ENCODE data around the gene CYP3A5.
A peak's percentile ranks its signal among the peaks of the same experiment; 100 is the strongest.

Gene CYP3A5

DNA sequence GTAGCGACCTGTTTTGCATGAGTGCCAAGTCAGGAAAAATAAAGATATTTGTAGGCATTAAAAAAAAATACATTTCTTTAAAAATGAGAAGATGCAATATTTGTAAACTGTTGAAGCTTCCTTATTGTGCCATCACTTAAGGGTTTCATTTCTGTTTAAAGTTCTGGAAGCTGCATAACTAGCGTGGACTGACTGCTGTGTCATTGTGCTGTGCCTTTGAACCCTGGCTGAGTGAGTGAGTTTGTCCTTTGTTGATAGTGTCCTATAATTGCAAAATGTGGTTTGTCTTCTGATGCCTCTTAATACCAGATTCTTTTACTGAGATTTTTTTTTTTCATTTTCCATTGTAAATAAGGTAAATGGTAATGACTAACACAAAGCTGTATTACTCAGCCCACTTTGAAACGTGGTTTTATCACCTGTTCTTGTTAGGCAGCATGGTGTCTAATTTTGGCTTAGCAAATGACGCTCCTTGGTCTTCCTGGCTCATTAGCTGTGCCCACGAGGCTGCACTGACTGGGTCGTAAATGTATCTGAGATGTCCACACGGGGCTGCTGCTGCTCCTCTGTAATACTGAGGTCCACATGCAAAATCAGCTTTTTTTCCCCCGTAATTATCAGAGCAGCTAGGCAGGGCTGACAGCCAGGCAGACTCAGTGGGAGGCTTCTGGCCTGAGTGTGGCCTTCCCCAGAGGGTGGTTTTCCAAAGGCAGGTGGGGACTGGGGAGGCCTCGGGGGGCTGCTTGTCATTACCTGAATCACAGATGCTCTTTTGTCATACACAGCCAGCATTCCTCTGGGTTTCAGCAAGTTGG, 48.3 kb downstream of the CYP3A5 start (continued):
- no peak for TF ChIP-seq ZNF341 (tag by site-specific recombination; IDR thresholded peaks at IDR 0.05; ENCODE audit: low read depth)
- peak; percentile 45; the same call in 1 of the 2 replicates for TF ChIP-seq ZNF660 (tag by site-specific recombination; IDR thresholded peaks at IDR 0.05)
- TF ChIP-seq, protein P1, sequence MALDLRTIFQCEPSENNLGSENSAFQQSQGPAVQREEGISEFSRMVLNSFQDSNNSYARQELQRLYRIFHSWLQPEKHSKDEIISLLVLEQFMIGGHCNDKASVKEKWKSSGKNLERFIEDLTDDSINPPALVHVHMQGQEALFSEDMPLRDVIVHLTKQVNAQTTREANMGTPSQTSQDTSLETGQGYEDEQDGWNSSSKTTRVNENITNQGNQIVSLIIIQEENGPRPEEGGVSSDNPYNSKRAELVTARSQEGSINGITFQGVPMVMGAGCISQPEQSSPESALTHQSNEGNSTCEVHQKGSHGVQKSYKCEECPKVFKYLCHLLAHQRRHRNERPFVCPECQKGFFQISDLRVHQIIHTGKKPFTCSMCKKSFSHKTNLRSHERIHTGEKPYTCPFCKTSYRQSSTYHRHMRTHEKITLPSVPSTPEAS (tag by site-specific recombination; IDR thresholded peaks at IDR 0.05) = no peak
- no peak for TF ChIP-seq ZNF146 (tag by site-specific recombination; IDR thresholded peaks at IDR 0.05)
- TF ChIP-seq ZNF549 (tag by site-specific recombination; IDR thresholded peaks at IDR 0.05) = no peak
- no peak for TF ChIP-seq ZBTB20 (tag by site-specific recombination; IDR thresholded peaks at IDR 0.05)
- TF ChIP-seq REPIN1 (tag by site-specific recombination; IDR thresholded peaks at IDR 0.05; ENCODE audit: low read depth) = no peak
- no peak for TF ChIP-seq ZNF558 (tag by site-specific recombination; IDR thresholded peaks at IDR 0.05)
- TF ChIP-seq ZNF335 (tag by site-specific recombination; conservative IDR thresholded peaks at IDR 0.05) = no peak
- TF ChIP-seq ZSCAN23 (tag by site-specific recombination; IDR thresholded peaks at IDR 0.05) = no peak
- 0 out of 2 replicates have a peak, but pooled peaks have one; percentile 25 for TF ChIP-seq ZBTB17 (tag by site-specific recombination; IDR thresholded peaks at IDR 0.05)
- TF ChIP-seq, protein P2, sequence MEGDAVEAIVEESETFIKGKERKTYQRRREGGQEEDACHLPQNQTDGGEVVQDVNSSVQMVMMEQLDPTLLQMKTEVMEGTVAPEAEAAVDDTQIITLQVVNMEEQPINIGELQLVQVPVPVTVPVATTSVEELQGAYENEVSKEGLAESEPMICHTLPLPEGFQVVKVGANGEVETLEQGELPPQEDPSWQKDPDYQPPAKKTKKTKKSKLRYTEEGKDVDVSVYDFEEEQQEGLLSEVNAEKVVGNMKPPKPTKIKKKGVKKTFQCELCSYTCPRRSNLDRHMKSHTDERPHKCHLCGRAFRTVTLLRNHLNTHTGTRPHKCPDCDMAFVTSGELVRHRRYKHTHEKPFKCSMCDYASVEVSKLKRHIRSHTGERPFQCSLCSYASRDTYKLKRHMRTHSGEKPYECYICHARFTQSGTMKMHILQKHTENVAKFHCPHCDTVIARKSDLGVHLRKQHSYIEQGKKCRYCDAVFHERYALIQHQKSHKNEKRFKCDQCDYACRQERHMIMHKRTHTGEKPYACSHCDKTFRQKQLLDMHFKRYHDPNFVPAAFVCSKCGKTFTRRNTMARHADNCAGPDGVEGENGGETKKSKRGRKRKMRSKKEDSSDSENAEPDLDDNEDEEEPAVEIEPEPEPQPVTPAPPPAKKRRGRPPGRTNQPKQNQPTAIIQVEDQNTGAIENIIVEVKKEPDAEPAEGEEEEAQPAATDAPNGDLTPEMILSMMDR (tag by site-specific recombination; IDR thresholded peaks at IDR 0.05) = peak; percentile 80

DNA sequence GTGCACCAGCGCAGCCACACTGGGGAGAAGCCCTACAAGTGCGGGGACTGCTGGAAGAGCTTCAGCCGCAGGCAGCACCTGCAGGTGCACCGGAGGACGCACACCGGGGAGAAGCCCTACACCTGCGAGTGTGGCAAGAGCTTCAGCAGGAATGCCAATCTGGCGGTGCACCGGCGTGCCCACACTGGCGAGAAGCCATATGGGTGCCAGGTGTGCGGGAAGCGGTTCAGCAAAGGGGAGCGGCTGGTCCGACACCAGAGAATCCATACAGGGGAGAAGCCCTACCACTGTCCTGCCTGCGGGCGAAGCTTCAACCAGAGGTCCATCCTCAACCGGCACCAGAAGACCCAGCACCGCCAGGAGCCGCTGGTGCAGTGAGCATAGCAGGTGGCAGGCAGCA, 50.2 kb downstream of the CYP3A5 start:
- Histone ChIP-seq H3K36me3 (ENCODE audit: control insufficient read depth in 2 of 2, insufficient read depth in 1 of 2, low read length in 2 of 2) (peaks cover 40 to 83% of the 10 kb centered on the region in 2 experiments), H3K9me3 (ENCODE audit: control insufficient read depth, insufficient read depth, low read depth, low read length) (no peaks in the 10 kb centered on the region), H3K4me3 (ENCODE audit: low read depth, low read length) (no peak overlapping the region), H3K4me1 (ENCODE audit: control insufficient read depth, insufficient read depth, low read length) (no peaks in the 10 kb centered on the region), H3K27ac (ENCODE audit: extremely low read depth, low read depth, low read length) (no peak overlapping the region)
- POLR2A ChIA-PET = no interaction called here
- CTCF ChIA-PET = no interaction called here
- no peak for TF ChIP-seq FEZF1 (tag by site-specific recombination; IDR thresholded peaks at IDR 0.05)
- TF ChIP-seq ZNF132 (tag by site-specific recombination; IDR thresholded peaks at IDR 0.05; ENCODE audit: borderline replicate concordance) = no peak
- no peak for TF ChIP-seq RBAK (tag by site-specific recombination; IDR thresholded peaks at IDR 0.05)
- TF ChIP-seq, protein P3, sequence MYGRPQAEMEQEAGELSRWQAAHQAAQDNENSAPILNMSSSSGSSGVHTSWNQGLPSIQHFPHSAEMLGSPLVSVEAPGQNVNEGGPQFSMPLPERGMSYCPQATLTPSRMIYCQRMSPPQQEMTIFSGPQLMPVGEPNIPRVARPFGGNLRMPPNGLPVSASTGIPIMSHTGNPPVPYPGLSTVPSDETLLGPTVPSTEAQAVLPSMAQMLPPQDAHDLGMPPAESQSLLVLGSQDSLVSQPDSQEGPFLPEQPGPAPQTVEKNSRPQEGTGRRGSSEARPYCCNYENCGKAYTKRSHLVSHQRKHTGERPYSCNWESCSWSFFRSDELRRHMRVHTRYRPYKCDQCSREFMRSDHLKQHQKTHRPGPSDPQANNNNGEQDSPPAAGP (tag by site-specific recombination; IDR thresholded peaks at IDR 0.05) = no peak
- no peak for TF ChIP-seq ZNF792 (tag by site-specific recombination; IDR thresholded peaks at IDR 0.05)
- no peak for TF ChIP-seq ZNF19 (tag by site-specific recombination; IDR thresholded peaks at IDR 0.05; ENCODE audit: low read depth)
- TF ChIP-seq ZNF621 (tag by site-specific recombination; IDR thresholded peaks at IDR 0.05) = no peak
- TF ChIP-seq ZNF202 (tag by site-specific recombination; IDR thresholded peaks at IDR 0.05; ENCODE audit: borderline replicate concordance) = no peak
- no peak for TF ChIP-seq ZNF624 (tag by site-specific recombination; IDR thresholded peaks at IDR 0.05)
- TF ChIP-seq, protein P4, sequence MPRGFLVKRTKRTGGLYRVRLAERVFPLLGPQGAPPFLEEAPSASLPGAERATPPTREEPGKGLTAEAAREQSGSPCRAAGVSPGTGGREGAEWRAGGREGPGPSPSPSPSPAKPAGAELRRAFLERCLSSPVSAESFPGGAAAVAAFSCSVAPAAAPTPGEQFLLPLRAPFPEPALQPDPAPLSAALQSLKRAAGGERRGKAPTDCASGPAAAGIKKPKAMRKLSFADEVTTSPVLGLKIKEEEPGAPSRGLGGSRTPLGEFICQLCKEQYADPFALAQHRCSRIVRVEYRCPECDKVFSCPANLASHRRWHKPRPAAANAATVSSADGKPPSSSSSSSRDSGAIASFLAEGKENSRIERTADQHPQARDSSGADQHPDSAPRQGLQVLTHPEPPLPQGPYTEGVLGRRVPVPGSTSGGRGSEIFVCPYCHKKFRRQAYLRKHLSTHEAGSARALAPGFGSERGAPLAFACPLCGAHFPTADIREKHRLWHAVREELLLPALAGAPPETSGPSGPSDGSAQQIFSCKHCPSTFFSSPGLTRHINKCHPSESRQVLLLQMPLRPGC (tag by site-specific recombination; IDR thresholded peaks at IDR 0.05) = no peak
- no peak for TF ChIP-seq PRDM1 (tag by site-specific recombination; IDR thresholded peaks at IDR 0.05)
- no peak for TF ChIP-seq SCRT1 (tag by site-specific recombination; IDR thresholded peaks at IDR 0.05; ENCODE audit: borderline replicate concordance)
- TF ChIP-seq, protein P5, sequence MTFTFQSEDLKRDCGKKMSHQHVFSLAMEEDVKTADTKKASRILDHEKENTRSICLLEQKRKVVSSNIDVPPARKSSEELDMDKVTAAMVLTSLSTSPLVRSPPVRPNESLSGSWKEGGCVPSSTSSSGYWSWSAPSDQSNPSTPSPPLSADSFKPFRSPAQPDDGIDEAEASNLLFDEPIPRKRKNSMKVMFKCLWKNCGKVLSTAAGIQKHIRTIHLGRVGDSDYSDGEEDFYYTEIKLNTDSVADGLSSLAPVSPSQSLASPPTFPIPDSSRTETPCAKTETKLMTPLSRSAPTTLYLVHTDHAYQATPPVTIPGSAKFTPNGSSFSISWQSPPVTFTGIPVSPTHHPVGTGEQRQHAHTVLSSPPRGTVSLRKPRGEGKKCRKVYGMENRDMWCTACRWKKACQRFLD (tag by site-specific recombination; IDR thresholded peaks at IDR 0.05) = no peak
- no peak for TF ChIP-seq ZEB2 (tag by site-specific recombination; IDR thresholded peaks at IDR 0.05)
